ENCODE data around the gene ROBO1.

Gene ROBO1

GRCh38 chr3:79285871-79286270 lies 481.9 kb downstream of the ROBO1 start:
- H3K27ac ChIP-seq = peak overlapping the region; percentile 92
- no peaks in the 10 kb centered on the region for H3K9me3 ChIP-seq (ENCODE audit: low read depth, low read length)
- no peaks in the 10 kb centered on the region for H3K36me3 ChIP-seq (ENCODE audit: insufficient read depth, low read length)
- peak overlapping the region; percentile 53 for H3K4me3 ChIP-seq
- peak overlapping the region; percentile 13 for H3K9ac ChIP-seq (ENCODE audit: insufficient read length)
- no peak for TF ChIP-seq EZH2 (IDR thresholded peaks at IDR 0.05)
- no peak for TF ChIP-seq FOXP2 (optimal IDR thresholded peaks at IDR 0.05; ENCODE audit: control extremely low read depth, extremely low read length, insufficient read depth)
- TF ChIP-seq POLR2AphosphoS5 (IDR thresholded peaks at IDR 0.05; ENCODE audit: borderline replicate concordance, low read depth, low read length) = no peak
- DNase-seq (ENCODE audit: low read depth, low spot score) = no peak

GRCh38 chr3:79285380-79285779 lies 482.4 kb downstream of the ROBO1 start:
- DNase-seq (ENCODE audit: low read depth, low spot score) = peak; percentile 88
- H3K9ac ChIP-seq (ENCODE audit: insufficient read length) = no peak overlapping the region
- TF ChIP-seq EZH2 (IDR thresholded peaks at IDR 0.05) (no peak), POLR2AphosphoS5 (IDR thresholded peaks at IDR 0.05; ENCODE audit: borderline replicate concordance, low read depth, low read length) (no peak; the same call in 1 of the 2 replicates), FOXP2 (optimal IDR thresholded peaks at IDR 0.05; ENCODE audit: control extremely low read depth, extremely low read length, insufficient read depth) (no peak)
- H3K4me3 ChIP-seq = peak overlapping the region; percentile 55
- no peaks in the 10 kb centered on the region for H3K36me3 ChIP-seq (ENCODE audit: insufficient read depth, low read length)
- no peaks in the 10 kb centered on the region for H3K9me3 ChIP-seq (ENCODE audit: low read depth, low read length)
- H3K27ac ChIP-seq = peak overlapping the region; percentile 92

DNA sequence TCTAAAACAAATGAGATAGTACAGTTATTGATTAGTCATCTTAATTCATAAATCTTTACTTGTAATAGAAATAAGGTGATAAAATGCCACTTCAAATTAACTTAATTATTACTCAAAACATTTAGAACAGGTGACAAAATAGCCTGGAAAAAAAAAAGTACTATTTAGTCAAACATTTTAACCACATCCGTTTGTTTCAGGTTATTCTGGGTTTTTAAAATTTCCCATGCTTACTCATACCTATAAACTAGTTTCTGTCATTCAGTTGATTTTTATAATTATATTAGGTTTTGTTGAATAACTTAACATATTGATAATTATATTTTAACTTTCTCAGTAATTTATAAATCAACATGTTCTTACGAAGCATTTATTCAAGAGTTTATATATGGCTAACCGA lies 483.0 kb downstream of the ROBO1 start:
- Histone ChIP-seq H3K9ac (ENCODE audit: insufficient read length) (no peak overlapping the region), H3K4me3 (0 out of 2 replicates have a peak overlapping the region, but pooled peaks have one; percentile 55), H3K36me3 (ENCODE audit: insufficient read depth, low read length) (no peaks in the 10 kb centered on the region), H3K27ac (peak overlapping the region; percentile 92), H3K9me3 (ENCODE audit: low read depth, low read length) (no peaks in the 10 kb centered on the region)
- TF ChIP-seq EZH2 (IDR thresholded peaks at IDR 0.05) = no peak
- TF ChIP-seq POLR2AphosphoS5 (IDR thresholded peaks at IDR 0.05; ENCODE audit: borderline replicate concordance, low read depth, low read length) = no peak
- TF ChIP-seq FOXP2 (optimal IDR thresholded peaks at IDR 0.05; ENCODE audit: control extremely low read depth, extremely low read length, insufficient read depth) = no peak
- no peak for DNase-seq (ENCODE audit: low read depth, low spot score)

DNA sequence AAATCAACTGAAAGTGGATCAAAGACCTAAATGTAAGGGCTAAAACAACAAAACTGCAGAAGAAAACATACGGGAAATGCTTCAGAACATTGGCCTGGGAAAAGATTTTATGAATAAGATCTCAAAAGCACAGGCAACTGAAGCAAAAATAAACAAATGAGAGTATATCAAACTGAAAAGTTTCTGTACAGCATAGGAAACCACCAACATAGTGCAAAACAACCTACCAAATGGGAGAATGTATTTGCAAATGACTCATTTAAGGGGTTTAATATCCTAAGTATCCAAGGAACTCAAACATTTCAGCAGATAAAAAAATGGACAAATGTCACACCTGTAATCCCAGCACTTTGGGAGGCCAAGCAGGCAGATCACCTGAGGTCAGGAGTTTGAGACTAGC lies 489.1 kb downstream of the ROBO1 start:
- DNase-seq (ENCODE audit: low read depth, low spot score) = no peak
- H3K36me3 ChIP-seq (ENCODE audit: insufficient read depth, low read length) = no peaks in the 10 kb centered on the region
- no peak for TF ChIP-seq EZH2 (IDR thresholded peaks at IDR 0.05)
- TF ChIP-seq FOXP2 (optimal IDR thresholded peaks at IDR 0.05; ENCODE audit: control extremely low read depth, extremely low read length, insufficient read depth) = no peak
- no peak for TF ChIP-seq POLR2AphosphoS5 (IDR thresholded peaks at IDR 0.05; ENCODE audit: borderline replicate concordance, low read depth, low read length)
- no peak overlapping the region for H3K9ac ChIP-seq (ENCODE audit: insufficient read length)
- no peak overlapping the region for H3K4me3 ChIP-seq
- no peaks in the 10 kb centered on the region for H3K9me3 ChIP-seq (ENCODE audit: low read depth, low read length)
- H3K27ac ChIP-seq = no peak overlapping the region

GRCh38 chr3:79268422-79268821 lies 499.4 kb downstream of the ROBO1 start:
- no peak for DNase-seq (ENCODE audit: low read depth, low spot score)
- Histone ChIP-seq H3K27ac (no peak overlapping the region), H3K36me3 (ENCODE audit: insufficient read depth, low read length) (no peaks in the 10 kb centered on the region), H3K9me3 (ENCODE audit: low read depth, low read length) (no peaks in the 10 kb centered on the region), H3K9ac (ENCODE audit: insufficient read length) (no peak overlapping the region), H3K4me3 (no peak overlapping the region)
- TF ChIP-seq FOXP2 (optimal IDR thresholded peaks at IDR 0.05; ENCODE audit: control extremely low read depth, extremely low read length, insufficient read depth) = no peak
- TF ChIP-seq EZH2 (IDR thresholded peaks at IDR 0.05) = no peak
- TF ChIP-seq POLR2AphosphoS5 (IDR thresholded peaks at IDR 0.05; ENCODE audit: borderline replicate concordance, low read depth, low read length) = no peak

DNA sequence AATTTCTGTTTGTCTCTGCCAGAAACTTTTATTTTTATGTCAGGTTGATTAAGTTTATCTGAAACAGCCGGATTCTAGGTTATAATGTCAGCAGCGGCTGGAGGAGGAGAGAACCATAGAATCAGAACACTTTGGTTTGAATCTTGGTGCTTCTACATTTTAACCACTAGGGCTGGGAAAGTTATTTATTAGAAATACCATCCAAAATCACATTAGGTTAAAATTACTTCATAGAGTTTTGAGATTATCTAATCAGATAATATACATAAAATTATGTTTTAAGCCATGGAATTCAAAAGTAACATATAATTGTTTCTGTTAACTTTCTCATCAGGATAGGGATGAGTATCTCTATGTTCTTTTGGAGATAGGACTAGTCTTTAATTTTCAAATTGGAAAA lies 502.9 kb downstream of the ROBO1 start:
- H3K9me3 ChIP-seq (ENCODE audit: low read depth, low read length) = no peaks in the 10 kb centered on the region
- H3K27ac ChIP-seq = no peak overlapping the region
- DNase-seq (ENCODE audit: low read depth, low spot score) = no peak
- no peak overlapping the region for H3K4me3 ChIP-seq
- H3K9ac ChIP-seq (ENCODE audit: insufficient read length) = no peak overlapping the region
- no peaks in the 10 kb centered on the region for H3K36me3 ChIP-seq (ENCODE audit: insufficient read depth, low read length)
- no peak for TF ChIP-seq EZH2 (IDR thresholded peaks at IDR 0.05)
- no peak for TF ChIP-seq POLR2AphosphoS5 (IDR thresholded peaks at IDR 0.05; ENCODE audit: borderline replicate concordance, low read depth, low read length)
- TF ChIP-seq FOXP2 (optimal IDR thresholded peaks at IDR 0.05; ENCODE audit: control extremely low read depth, extremely low read length, insufficient read depth) = no peak

GRCh38 chr3:79263423-79263822 lies 504.4 kb downstream of the ROBO1 start:
- TF ChIP-seq FOXP2 (optimal IDR thresholded peaks at IDR 0.05; ENCODE audit: control extremely low read depth, extremely low read length, insufficient read depth) (no peak), EZH2 (IDR thresholded peaks at IDR 0.05) (no peak), POLR2AphosphoS5 (IDR thresholded peaks at IDR 0.05; ENCODE audit: borderline replicate concordance, low read depth, low read length) (no peak)
- no peaks in the 10 kb centered on the region for H3K9me3 ChIP-seq (ENCODE audit: low read depth, low read length)
- H3K4me3 ChIP-seq = no peak overlapping the region
- H3K27ac ChIP-seq = no peak overlapping the region
- DNase-seq (ENCODE audit: low read depth, low spot score) = no peak
- no peaks in the 10 kb centered on the region for H3K36me3 ChIP-seq (ENCODE audit: insufficient read depth, low read length)
- H3K9ac ChIP-seq (ENCODE audit: insufficient read length) = no peak overlapping the region

- no peak for TF ChIP-seq FOXP2 (optimal IDR thresholded peaks at IDR 0.05; ENCODE audit: control extremely low read depth, extremely low read length, insufficient read depth)
- TF ChIP-seq POLR2AphosphoS5 (IDR thresholded peaks at IDR 0.05; ENCODE audit: borderline replicate concordance, low read depth, low read length) = no peak
- TF ChIP-seq EZH2 (IDR thresholded peaks at IDR 0.05) = no peak
- no peak for DNase-seq (ENCODE audit: low read depth, low spot score)
- no peak overlapping the region for H3K9ac ChIP-seq (ENCODE audit: insufficient read length)
- H3K9me3 ChIP-seq (ENCODE audit: low read depth, low read length) = no peaks in the 10 kb centered on the region
- no peak overlapping the region for H3K27ac ChIP-seq
- H3K36me3 ChIP-seq (ENCODE audit: insufficient read depth, low read length) = no peaks in the 10 kb centered on the region
- H3K4me3 ChIP-seq = no peak overlapping the region
Measured at GRCh38 chr3:79258479-79258878, 509.3 kb downstream of the ROBO1 start.

- H3K9me3 ChIP-seq (ENCODE audit: low read depth, low read length) = no peaks in the 10 kb centered on the region
- no peak overlapping the region for H3K9ac ChIP-seq (ENCODE audit: insufficient read length)
- no peak overlapping the region for H3K4me3 ChIP-seq
- no peak for TF ChIP-seq POLR2AphosphoS5 (IDR thresholded peaks at IDR 0.05; ENCODE audit: borderline replicate concordance, low read depth, low read length)
- no peak for TF ChIP-seq FOXP2 (optimal IDR thresholded peaks at IDR 0.05; ENCODE audit: control extremely low read depth, extremely low read length, insufficient read depth)
- TF ChIP-seq EZH2 (IDR thresholded peaks at IDR 0.05) = no peak
- no peak for DNase-seq (ENCODE audit: low read depth, low spot score)
- H3K36me3 ChIP-seq (ENCODE audit: insufficient read depth, low read length) = no peaks in the 10 kb centered on the region
- H3K27ac ChIP-seq = no peak overlapping the region
Measured at GRCh38 chr3:79257791-79258190, 510.0 kb downstream of the ROBO1 start.

Data from SK-N-MC (cell line).